Measurements from ENCODE around the gene H6PD.

GRCh38 chr1:9298282-9298681 is 63.7 kb downstream of the H6PD start:
- no peak for TF ChIP-seq EZH2 (IDR thresholded peaks at IDR 0.05; ENCODE audit: low read length)
- TF ChIP-seq, protein P1, sequence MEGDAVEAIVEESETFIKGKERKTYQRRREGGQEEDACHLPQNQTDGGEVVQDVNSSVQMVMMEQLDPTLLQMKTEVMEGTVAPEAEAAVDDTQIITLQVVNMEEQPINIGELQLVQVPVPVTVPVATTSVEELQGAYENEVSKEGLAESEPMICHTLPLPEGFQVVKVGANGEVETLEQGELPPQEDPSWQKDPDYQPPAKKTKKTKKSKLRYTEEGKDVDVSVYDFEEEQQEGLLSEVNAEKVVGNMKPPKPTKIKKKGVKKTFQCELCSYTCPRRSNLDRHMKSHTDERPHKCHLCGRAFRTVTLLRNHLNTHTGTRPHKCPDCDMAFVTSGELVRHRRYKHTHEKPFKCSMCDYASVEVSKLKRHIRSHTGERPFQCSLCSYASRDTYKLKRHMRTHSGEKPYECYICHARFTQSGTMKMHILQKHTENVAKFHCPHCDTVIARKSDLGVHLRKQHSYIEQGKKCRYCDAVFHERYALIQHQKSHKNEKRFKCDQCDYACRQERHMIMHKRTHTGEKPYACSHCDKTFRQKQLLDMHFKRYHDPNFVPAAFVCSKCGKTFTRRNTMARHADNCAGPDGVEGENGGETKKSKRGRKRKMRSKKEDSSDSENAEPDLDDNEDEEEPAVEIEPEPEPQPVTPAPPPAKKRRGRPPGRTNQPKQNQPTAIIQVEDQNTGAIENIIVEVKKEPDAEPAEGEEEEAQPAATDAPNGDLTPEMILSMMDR (optimal IDR thresholded peaks at IDR 0.05 in 1 of 3, IDR thresholded peaks at IDR 0.05 in 1 of 3, conservative IDR thresholded peaks at IDR 0.05 in 1 of 3; ENCODE audit: extremely low read depth in 1 of 3, insufficient read depth in 2 of 3, low read length in 3 of 3): no peak

Data from keratinocyte (primary cell).